Peyer's patch (tissue), 4 donors: Measurements from ENCODE around the gene CELF2. TPM values are rescaled to one million over a fixed set of nuclear protein-coding genes. Genes with fewer than 3 reads are reported as not detected.
"Not testable (repeated sequence)": the region's sequence is repeated elsewhere in the genome, so short reads cannot be mapped to it uniquely, and the experiment has no call there.

ENCODE experiments used
- DNase-seq, 3 donors: peaks; one replicate each; pipeline ENCODE4 v3.0.0-alpha.2; 2017 to 2019
- H3K27ac ChIP-seq, 4 donors: fragments of 200-600 bp; sonication (generic); one replicate each; pipeline ENCODE4 v1.5.1; 2016 to 2019
- H3K27me3 ChIP-seq, 2 donors: fragments of 200-600 bp; sonication (generic); one replicate each; pipeline ENCODE4 v1.5.1; 2019
- H3K36me3 ChIP-seq, 3 donors: fragments of 200-600 bp; sonication (generic); one replicate each; pipeline ENCODE4 v1.5.1; 2016 to 2019
- H3K4me1 ChIP-seq, 4 donors: fragments of 200-600 bp; sonication (generic); one replicate each; pipeline ENCODE4 v1.5.1; 2016 to 2019
- H3K4me3 ChIP-seq, 4 donors: fragments of 200-600 bp; sonication (generic); 1 replicate in 3 of 4; 2 replicates in 1 of 4; pipeline ENCODE4 v1.5.1; 2016 to 2019; ENCODE audit warnings: mild to moderate bottlenecking in 1 of 4
- H3K9me3 ChIP-seq, 4 donors: fragments of 200-600 bp; sonication (generic); one replicate each; pipeline ENCODE4 v1.5.1; 2016 to 2019; ENCODE audit warnings: mild to moderate bottlenecking in 1 of 4
- POLR2A ChIP-seq, 2 donors: fragments of 450-650 bp; IDR thresholded peaks; one replicate each; pipeline ENCODE4 v1.5.1; 2017; ENCODE audit warnings: antibody characterized with exemption in 2 of 2, mild to moderate bottlenecking in 2 of 2, moderate library complexity in 2 of 2
- total RNA-seq, 4 donors: library from RNA; depleted of rRNA; stranded (reverse); fragments of >200 nt; gene quantifications; one replicate each; pipeline ENCODE4 v1.1.0, GENCODE V29; 2016
- TF ChIP-seq, protein P1 (sequence below), 6 experiments: fragments of 450-650 bp in 4 of 6; fragments of 200-600 bp in 2 of 6; sonication (generic) in 1 of 6; IDR thresholded peaks; one replicate each; pipeline ENCODE4 v1.5.1; 2017 to 2019; ENCODE audit warnings: antibody characterized with exemption in 6 of 6, mild to moderate bottlenecking in 3 of 6, moderate library complexity in 1 of 6

Gene CELF2
- total RNA-seq, 4 donors from 2014 or later = 20.5 to 110 (median 40.7) TPM

DNA sequence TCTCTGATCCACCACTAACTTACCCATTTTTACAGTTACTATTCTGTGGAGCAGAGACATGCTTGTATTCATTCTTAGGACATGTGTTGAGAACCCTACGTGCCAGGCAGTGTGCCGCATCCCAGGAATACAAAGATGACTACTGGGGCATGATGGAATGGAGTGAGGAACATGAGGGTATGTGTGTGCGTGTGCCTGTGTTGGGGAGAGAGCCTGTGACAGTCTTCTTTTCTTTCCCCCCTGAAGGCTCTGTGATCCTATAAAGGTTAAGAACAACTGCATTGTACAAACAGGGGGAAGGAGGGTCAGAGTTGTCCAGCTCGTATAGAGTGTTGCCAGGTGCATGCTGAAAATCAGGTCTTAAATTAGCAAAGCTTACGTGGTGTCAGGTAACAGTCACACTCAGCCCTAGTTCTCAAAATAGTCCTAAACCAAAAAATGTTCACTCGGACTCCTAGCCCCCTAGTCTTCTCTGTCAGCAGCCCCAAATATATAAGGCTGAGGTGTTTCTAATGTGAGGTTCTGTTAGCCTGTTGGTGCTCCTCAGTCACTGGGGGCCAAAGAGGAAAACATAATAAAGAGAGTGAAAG, 161.9 kb downstream of the CELF2 start:
- no peak for DNase-seq
- peak overlapping the region; percentile 2 to 70 (median 54) for H3K27ac ChIP-seq
- H3K9me3 ChIP-seq = no peaks in the 10 kb centered on the region
- no peaks in the 10 kb centered on the region for H3K27me3 ChIP-seq
- peak overlapping the region in 2 of 4 donors; percentile 10 to 20 for H3K4me3 ChIP-seq
- TF ChIP-seq, protein P1, sequence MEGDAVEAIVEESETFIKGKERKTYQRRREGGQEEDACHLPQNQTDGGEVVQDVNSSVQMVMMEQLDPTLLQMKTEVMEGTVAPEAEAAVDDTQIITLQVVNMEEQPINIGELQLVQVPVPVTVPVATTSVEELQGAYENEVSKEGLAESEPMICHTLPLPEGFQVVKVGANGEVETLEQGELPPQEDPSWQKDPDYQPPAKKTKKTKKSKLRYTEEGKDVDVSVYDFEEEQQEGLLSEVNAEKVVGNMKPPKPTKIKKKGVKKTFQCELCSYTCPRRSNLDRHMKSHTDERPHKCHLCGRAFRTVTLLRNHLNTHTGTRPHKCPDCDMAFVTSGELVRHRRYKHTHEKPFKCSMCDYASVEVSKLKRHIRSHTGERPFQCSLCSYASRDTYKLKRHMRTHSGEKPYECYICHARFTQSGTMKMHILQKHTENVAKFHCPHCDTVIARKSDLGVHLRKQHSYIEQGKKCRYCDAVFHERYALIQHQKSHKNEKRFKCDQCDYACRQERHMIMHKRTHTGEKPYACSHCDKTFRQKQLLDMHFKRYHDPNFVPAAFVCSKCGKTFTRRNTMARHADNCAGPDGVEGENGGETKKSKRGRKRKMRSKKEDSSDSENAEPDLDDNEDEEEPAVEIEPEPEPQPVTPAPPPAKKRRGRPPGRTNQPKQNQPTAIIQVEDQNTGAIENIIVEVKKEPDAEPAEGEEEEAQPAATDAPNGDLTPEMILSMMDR (IDR thresholded peaks at IDR 0.05) = no peak
- no peak for TF ChIP-seq POLR2A (IDR thresholded peaks at IDR 0.05)
- H3K4me1 ChIP-seq = peaks cover 0 to 31% (median 18%) of the 10 kb centered on the region in 4 donors
- H3K36me3 ChIP-seq = peaks cover 0 to 11% (median 0%) of the 10 kb centered on the region in 3 donors

DNA sequence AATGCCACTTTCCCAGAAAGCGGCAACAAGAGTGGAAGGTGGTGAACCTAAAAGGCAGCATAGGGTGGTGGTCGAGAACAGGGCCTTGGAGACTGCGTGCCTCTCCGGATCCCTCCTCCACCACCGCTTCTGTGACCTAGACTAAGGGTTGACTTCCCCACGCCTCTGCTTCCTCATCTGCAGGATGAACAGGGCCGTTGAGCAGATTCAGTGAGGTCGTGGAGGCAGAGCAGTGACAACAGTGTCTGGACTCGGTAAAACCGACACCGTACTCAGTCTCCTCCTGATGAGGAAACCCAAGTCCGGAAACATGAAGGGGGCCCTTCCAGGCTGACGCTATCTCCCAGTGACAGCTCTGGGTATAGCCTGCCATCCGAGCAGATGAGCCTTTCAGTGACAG, 162.6 kb downstream of the CELF2 start:
- Histone ChIP-seq H3K27me3 (no peaks in the 10 kb centered on the region), H3K4me1 (peaks cover 0 to 31% (median 17%) of the 10 kb centered on the region in 4 donors), H3K27ac (peak overlapping the region; percentile 2 to 70 (median 54)), H3K9me3 (peaks cover 0 to 2% (median 0%) of the 10 kb centered on the region in 4 donors), H3K4me3 (peak overlapping the region in 2 of 4 donors; percentile 10 to 20), H3K36me3 (peaks cover 0 to 14% (median 0%) of the 10 kb centered on the region in 3 donors)
- TF ChIP-seq POLR2A (IDR thresholded peaks at IDR 0.05) = no peak
- TF ChIP-seq, protein P1 (IDR thresholded peaks at IDR 0.05) = no peak
- peak in 2 of 3 donors; percentile 58 to 70 for DNase-seq

DNA sequence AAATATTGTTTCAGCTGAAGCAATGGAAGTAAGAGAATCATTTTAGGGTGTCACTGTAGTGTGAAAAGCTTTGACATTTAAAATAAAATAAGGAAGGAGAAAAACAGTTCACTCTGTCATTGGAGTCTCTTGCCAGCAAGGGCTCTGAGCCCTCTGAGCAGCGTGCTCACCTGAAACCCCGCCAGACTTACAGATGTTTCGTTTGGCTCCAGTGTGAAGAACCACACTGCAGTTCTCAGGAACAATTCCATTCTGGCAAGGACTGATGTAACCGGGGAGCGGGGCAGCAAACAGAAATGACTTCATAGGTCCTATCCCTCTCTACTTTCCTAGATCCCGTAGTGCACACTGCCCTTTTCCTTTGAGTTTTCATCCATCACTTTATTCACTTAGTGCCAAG, 164.3 kb downstream of the CELF2 start:
- no peaks in the 10 kb centered on the region for H3K27me3 ChIP-seq
- H3K4me3 ChIP-seq = no peak overlapping the region
- peaks cover 0 to 17% (median 0%) of the 10 kb centered on the region in 3 donors for H3K36me3 ChIP-seq
- peak overlapping the region in 1 of 4 donors; percentile 32 for H3K27ac ChIP-seq
- no peak for DNase-seq
- TF ChIP-seq, protein P1 (IDR thresholded peaks at IDR 0.05) = no peak
- TF ChIP-seq POLR2A (IDR thresholded peaks at IDR 0.05) = no peak
- peaks cover 0 to 5% (median 0%) of the 10 kb centered on the region in 4 donors for H3K9me3 ChIP-seq
- peaks cover 0 to 21% (median 14%) of the 10 kb centered on the region in 4 donors for H3K4me1 ChIP-seq

DNA sequence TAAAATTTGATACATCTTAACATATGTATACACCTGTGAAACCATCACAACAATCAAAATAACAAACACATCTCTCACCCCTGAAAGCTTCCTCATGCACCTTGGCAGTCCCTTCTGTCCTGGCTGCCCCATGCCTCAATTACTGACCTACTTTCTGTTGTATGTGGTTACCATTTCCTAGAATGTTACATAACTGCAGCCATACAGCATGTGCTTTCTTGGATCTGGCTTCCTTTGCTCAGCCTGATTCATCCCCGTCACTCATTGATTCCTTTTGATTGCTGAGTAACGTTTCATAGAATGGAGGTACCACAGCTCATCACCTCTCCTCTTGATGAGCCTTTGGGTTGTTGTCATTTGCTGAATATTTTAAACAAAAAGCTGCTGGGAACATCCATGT, 165.3 kb downstream of the CELF2 start:
- TF ChIP-seq POLR2A (IDR thresholded peaks at IDR 0.05) = no peak
- TF ChIP-seq, protein P1 (IDR thresholded peaks at IDR 0.05) = no peak
- no peak for DNase-seq
- H3K4me1 ChIP-seq = peaks cover 0 to 12% (median 9%) of the 10 kb centered on the region in 4 donors

DNA sequence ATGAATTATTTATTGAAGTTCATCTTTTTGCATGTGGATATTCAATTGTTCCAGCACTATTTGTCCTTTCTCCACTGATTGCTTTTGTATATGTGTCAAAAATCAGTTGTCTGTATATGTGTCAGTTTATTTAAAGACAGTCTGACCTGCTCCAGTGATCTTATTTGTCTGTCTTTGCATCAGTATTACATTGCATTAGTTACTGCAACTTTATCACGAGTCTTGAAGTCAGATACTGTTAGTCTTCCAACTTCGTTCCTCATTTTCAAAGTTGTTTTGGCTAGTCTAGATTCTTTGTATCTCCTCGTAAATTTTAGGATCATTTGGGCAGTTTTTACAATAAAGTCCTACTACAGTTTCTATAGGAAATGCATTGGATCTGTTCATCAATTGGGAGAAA, 166.4 kb downstream of the CELF2 start:
- Histone ChIP-seq H3K4me3 (no peak overlapping the region), H3K36me3 (peaks cover 0 to 17% (median 0%) of the 10 kb centered on the region in 3 donors), H3K4me1 (peaks cover 0 to 10% (median 7%) of the 10 kb centered on the region in 4 donors), H3K9me3 (peaks cover 0 to 5% (median 0%) of the 10 kb centered on the region in 4 donors), H3K27ac (no peak overlapping the region), H3K27me3 (no peaks in the 10 kb centered on the region)
- DNase-seq = no peak
- TF ChIP-seq, protein P1 (IDR thresholded peaks at IDR 0.05) = no peak
- TF ChIP-seq POLR2A (IDR thresholded peaks at IDR 0.05) = no peak

More for the DNA sequence above, 165.3 kb downstream of the CELF2 start:
- peaks cover 0 to 17% (median 0%) of the 10 kb centered on the region in 3 donors for H3K36me3 ChIP-seq
- H3K27me3 ChIP-seq = no peaks in the 10 kb centered on the region
- no peak overlapping the region for H3K4me3 ChIP-seq
- no peak overlapping the region for H3K27ac ChIP-seq
- peaks cover 0 to 5% (median 0%) of the 10 kb centered on the region in 4 donors for H3K9me3 ChIP-seq

DNA sequence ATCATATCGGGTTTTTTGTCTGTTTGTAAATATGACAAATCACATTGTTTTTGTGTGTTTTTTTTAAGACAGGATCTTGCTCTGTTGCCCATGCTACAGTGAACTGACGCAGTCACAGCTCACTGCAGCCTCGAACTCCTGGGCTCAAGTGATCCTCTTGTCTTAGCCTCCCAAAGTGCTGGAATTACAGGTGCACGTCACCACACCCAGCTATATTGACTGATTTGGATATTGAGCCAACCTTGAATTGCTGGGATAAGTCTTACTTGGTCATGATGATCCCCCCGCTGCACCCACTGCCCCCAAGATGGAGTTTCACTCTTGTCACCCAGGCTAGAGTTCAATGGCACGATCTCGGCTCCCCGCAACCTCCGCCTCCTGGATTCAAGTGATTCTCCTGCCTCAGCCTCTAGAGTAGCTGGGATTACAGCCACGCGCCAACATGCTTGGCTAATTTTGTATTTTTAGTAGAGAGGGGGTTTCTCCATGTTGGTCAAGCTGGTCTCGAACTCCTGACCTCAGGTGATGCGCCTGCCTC, 167.5 kb downstream of the CELF2 start:
- DNase-seq, H3K27ac ChIP-seq, H3K27me3 ChIP-seq, H3K4me1 ChIP-seq, H3K9me3 ChIP-seq, H3K4me3 ChIP-seq: not testable (repeated sequence)
- H3K36me3 ChIP-seq = peaks cover 0 to 17% (median 0%) of the 10 kb centered on the region in 3 donors
